HTR-8/SVneo (cell line): Measurements from ENCODE around the gene EXOC3L1.

Experiments
- DNase-seq: peaks from one replicate; pipeline ENCODE4 v3.0.0; 2011; ENCODE audit warnings: low spot score, mixed read lengths; ENCODE audit not compliant: insufficient read length
- FAIRE-seq: peaks from 2 replicates; lab custom pipeline; 2011; peaks lifted over from hg19 to GRCh38; lab: Jason Lieb, UNC

The EXOC3L1 gene

DNA sequence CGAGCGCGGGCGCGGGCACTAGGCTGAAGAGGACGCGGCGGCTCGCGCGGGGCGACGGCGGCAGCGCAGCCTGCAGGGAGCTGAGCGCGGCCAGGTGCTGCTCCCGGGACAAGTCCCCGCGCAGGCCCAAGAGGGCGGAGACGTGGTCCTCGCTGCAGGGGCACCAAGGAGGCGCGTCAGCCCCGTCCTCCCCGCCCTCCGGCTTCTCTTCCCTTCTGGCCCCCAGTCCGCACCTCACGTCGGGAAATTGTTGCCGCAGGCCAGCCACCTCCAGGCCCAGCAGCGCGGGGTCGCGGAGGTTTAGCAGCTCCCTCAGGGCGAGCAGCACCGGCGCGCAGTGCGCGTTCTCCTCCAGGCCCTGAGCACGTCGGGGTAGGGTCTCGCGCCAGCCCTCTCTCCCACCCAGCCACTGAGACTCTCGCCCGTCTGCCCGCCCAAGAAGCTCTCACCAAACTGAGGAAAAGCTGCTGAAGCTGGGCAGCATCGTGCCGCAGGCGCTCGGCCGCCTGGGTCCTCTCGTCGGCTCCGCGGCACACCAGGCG, 5.4 kb downstream of the EXOC3L1 start:
- DNase-seq (no peak), FAIRE-seq (no peak)

DNA sequence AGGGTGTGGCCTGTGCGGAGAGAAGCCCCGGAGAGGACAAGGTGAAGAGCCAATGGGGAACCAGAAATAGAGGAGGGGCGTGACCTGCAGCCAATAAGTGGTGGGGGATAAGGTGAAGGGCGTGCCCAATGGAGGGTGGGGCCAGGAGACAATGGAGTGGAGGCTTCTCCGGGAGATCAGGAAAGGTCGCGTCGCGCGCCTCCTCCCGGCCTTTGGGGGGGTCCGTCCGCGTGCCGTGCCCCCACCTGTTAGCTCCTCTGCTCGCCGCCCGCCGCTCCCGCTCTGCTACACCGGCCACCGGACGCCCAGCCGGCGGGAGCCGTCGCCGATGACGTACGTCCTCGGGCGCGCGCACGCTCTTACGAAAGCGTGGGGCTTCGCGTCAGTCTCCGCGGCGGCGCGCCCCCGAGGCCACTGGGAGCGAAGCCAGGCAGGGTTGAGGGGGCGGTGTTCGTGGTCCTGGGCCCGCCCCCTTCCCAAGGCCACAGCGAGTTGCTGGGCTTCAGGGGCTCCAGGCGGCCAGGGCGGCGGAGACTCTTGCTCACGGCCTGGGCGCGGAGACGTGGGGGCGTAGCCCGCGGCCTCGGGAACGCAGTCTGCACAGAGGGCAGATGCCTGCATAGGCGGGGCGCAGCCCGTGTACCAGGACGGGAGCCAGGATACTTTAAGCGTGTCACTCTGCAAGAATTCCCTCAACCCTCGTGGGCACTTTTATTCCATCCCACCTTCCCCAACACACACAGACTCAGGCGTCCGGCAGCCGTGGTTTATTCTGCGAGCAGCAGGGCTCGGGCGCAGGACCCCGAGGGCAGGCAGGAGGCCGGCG, 6.1 kb downstream of the EXOC3L1 start, which contains the start of gene MATCAP1:
Gene MATCAP1 (minus strand): TSS at position 337 of the 826 bp plus-strand sequence. CDS start 3,353 bp downstream, outside the sequence.
- DNase-seq (peak; percentile 99), FAIRE-seq (peak; percentile 99)

DNA sequence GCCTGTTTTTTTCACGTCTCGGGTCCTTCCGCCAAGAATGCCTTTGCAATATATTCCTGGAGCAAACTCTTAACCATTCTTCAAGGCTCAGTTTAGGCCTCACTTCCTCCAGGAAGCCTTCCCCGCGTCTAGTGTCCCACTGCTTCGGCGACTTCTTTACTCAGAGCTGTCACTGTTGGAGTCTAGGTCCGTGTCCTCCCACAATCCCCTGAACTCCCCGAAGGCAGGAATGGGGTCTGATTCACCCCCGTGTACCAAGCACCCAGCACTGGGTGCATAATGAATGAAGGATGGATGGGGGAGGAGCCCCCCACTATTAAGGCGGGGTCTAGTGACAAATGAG, 6.7 kb downstream of the EXOC3L1 start:
- FAIRE-seq (no peak), DNase-seq (no peak)

DNA sequence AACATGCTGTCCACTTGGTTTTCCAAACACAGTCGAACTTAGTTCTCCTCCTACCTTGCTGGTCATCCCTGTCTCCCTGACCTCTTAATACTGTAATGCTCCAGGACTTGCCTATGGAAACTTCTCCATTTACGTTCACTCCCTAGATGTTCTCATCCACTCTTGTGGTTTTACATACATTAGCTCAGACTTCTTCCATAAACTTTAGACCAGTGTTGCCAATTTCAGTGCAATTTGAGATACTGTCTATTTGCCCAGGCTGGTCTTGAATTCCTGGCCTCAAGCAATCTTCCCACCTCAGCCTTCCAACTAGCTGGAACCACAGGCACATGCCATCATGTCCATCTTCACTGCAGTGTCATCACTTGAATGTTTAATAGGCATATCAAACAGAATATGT, 7.6 kb downstream of the EXOC3L1 start:
- peak; percentile 26 for FAIRE-seq
- no peak for DNase-seq

DNA sequence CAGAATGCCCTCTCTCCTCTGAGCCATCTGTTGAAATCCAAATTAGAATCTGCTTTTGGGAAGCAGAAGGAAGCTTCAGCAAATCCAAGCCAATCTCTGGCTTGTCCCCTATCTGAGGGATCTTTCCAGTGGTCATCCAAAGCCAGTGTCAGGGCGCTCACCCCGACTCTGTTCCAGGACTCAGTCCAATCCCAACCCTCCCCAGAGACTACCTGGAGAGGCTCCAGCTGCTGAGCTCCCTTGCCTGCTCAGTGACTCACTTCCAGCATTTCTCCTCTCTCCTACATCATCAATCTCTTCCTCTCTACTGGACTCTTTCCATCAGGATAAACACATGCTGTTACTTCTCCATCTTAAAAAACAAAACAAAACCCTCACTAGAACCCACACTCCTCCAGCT, 8.6 kb downstream of the EXOC3L1 start:
- no peak for DNase-seq
- FAIRE-seq = no peak

DNA sequence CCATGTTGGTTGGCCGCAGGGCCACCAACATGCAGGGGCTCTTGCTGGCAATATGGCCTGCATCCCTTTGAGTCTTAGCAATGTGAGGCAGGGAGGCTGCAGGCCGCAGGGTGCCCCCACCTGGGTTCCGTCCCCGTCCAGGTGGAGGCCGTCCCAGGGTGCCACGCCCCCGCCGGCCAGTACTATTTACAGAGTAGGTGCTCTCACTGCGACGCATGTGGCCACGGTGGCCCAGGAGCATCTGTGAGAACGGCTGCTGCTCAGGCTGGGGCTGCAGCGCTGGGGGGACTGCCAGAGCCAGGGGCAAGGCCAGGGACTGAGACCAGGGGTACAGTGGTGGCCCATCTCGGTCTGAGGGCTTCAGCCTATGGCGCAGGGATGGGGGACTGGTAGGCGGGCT, 9.8 kb downstream of the EXOC3L1 start:
- no peak for DNase-seq
- FAIRE-seq = peak; percentile 28

DNA sequence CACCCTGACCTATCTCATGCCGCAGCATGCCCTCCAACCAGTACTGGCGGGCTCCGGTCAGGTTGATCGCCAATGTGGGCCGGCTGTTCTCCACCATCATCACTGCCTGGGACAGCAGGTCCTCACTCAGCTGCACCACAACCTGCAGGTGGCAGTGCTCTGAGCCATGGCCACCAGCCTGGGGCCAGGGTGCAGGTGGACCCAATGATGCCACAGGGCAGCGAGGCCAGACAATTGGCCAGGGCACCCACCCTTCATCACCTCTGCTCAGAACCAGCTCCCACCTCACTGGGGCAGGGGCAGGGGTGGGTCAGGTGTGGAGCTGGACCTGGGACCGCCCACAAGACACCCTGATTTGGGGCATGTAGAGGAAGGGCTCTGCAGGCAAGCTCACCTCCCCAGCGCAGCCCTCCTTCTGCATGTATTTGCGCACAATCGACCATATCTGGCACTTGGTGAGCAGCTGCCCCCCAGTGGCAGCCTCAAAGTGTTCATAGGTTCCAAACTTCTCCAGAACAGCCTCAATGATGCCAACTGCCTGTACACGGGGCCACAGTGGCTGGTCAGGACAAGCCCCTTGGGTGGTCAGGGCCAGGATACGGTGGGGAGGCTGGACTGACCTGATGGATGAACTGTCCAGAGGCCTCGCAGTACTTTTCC, 10.4 kb downstream of the EXOC3L1 start:
- FAIRE-seq (no peak), DNase-seq (no peak)

DNA sequence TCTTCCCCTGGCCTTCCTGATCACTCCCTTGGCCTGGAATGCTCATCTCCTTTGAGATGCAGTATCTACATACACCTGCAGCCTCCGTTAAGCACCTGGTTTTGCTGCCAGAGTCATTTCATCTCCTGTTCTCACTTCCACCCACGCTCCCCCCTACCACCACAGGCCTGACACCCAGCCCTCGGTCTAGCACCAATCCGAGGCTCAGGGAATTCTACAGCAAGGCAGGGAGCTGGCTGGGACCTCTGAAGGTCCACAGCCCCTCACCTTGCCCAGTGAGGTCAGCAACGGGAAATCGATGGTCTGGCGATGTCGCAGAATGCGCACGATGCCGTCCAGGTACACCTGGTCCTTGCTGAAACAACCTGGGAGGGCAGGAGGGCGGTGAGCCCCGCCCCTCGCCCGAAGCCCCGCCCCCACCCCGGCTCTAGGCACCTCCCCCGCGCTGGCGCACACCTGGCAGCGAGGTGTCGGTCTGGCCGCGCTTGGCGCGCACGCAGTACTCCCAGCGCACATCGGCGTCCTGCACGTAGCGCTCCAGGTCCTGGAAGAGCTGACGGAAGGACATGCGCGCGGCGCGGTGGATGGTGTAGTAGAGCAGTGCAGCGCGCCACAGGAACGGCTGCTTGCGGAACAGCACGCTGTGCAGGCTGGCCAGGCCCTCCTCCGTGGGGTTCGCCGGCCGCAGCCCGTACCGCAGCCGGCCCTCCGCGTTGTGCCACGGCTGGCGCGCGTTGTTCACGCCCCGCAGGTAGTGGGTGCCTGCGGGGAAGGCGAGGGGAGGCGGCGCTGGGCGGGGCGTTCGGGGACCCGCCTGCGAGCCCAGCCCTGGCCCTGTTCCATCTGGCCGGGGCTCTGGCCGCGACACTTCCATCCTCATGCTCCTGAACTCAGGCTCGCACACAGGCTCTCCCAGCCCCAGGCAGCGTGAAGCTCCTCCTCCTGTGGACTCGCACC, 11.9 kb downstream of the EXOC3L1 start:
- FAIRE-seq (peak; percentile 67), DNase-seq (no peak)

DNA sequence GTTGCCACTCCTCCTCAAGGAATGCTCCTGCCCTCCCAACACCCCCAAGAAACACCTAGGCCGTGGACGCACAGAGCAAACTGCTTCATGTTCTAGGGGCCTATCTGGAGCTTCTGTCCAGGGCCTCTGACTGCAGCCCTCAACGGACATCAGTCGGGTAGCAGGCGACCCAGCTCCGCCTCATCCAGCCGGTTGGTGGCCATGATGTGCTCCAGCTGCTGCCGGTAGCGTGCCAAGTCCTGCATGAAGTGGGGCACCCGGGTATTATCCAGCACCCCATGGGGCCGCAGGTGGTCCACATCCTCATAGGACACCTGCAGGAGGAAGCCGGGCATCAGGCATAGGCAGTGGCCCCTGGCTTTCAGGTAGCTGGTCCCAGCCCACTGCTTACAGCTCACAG, 13.3 kb downstream of the EXOC3L1 start:
- DNase-seq (no peak), FAIRE-seq (no peak)

DNA sequence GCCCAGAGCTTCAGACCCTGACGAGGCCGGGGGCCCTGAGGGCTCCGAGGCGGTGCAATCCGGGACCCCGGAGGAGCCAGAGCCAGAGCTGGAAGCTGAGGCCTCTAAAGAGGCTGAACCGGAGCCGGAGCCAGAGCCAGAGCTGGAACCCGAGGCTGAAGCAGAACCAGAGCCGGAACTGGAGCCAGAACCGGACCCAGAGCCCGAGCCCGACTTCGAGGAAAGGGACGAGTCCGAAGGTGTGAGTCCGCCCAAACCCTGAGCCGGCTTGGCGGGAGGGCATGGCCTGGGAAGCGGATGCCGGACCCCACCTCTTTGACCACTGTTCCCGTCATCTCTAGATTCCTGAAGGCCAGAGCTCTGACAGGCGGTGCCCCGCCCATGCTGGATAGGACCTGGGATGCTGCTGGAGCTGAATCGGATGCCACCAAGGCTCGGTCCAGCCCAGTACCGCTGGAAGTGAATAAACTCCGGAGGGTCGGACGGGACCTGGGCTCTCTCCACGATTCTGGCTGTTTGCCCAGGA, 15.2 kb downstream of the EXOC3L1 start:
- FAIRE-seq (no peak), DNase-seq (no peak)

DNA sequence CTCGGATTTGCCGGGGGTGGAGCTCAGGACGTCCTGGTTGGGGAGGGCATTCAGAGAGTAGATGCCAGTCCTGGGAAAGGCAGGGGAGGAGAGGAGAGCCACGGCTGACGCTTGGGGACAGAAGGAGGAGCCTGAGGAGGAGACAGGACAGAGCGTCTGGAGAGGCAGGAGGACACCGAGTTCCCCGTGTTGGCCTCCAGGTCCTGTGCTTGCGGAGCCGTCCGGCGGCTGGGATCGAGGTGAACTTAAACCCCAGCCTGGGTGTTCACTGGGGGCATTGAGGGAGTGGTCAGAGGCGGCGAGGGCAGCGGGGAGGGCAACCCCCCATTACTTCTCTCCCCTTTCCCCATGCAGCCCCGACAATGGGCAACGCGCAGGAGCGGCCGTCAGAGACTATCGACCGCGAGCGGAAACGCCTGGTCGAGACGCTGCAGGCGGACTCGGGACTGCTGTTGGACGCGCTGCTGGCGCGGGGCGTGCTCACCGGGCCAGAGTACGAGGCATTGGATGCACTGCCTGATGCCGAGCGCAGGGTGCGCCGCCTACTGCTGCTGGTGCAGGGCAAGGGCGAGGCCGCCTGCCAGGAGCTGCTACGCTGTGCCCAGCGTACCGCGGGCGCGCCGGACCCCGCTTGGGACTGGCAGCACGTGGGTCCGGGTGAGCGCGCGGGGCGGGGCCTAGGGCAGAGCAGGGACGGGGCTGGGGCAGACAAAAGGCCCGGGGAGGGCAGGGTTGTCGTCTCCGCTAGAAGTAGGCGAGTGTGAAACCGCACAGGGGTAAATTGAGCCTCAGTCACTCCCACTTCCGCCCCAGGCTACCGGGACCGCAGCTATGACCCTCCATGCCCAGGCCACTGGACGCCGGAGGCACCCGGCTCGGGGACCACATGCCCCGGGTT, 15.9 kb downstream of the EXOC3L1 start:
- DNase-seq (peak; percentile 73), FAIRE-seq (peak; percentile 96)

DNA sequence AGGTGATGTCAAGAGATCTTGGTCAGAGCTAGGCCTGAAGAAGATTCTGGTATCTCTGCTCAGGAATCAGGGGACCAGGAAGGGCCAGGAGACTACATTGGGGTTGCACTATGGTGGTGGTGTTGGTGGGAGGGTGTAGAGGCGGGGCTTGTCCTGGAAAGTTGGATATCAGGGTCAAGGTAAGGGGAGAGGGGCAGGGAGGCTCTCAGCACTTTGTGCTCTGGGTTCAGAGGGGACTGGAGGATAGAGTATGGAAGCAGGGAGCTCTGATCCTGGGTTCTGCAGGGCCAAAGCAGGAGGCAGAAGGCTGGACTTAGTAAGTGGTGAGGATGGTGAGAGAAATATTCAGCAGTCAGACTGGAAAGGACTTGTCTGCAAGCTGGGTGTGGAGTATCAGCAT, 16.6 kb downstream of the EXOC3L1 start:
- FAIRE-seq (no peak), DNase-seq (no peak)

DNA sequence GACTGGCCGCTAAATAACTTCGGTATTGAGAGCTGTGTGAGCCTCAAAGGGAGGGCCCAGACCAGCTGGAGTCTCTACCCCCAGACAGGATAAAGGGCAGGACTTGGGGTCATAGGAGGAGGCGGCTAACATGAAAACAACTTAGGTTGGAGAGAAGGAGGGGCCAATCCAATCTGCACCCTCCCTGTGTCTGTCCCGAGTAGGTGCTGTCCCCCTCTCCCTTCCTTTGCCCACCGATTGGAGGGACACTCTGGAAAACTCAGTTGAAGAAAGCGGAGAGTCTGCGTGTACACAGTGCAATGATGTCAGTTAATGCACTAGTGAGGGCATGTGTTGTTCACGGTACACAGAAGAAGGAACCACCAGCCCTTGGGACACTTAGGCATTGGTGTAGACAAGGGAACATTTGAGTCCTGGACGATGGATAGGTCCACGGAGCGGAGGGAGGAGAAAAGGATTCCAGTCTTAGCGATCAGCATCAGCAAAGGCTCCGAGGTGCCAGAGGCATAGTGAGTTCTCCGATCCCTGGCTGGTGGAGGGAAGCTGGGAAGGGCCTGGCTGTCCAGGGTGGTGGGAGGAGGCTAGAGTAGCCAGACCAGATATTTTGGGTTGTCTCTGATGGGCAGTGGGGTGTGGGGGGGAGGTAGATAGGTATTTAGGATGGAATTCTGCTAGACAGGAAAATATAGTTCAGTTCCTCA, 18.8 kb downstream of the EXOC3L1 start:
- DNase-seq (no peak), FAIRE-seq (no peak)

DNA sequence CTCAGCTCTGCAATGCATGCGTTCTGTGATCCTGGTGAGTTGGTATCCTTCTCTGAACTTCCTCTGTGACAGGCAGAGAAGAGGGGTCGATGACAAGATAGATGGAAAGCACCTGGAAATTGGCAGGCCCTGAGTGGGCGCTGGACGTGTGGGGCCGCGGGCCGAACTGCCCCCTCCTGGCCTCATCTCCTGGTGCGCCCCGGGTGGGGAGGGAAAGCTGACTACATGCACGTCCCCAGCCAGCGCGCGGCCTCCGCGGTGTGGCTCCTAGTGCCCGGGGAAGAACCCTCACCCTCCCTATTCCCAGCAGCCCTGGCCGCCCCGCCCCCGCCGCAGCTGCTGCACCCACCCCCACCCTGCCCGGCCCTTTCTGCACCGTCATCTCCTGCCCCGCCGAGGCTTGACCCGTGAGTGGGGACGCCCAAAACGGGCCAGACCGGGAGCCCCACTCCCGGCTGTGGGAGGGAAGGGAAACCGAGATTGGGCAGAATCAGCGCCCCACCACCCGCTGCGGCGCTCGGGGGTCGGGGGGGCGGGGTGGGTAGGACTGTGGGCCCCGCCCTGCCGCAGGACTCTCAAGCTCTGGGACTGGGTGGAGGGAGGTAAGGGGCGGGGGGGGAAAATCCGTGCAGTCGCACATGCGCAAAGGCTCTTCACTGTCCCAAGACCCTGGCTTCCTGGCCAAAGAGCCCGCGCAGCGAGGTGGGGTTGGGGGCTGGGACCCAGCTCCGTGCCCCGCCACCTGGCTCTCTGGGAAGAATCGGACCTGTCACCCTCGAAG, 19.6 kb downstream of the EXOC3L1 start, which contains the start of gene NOL3:
Gene NOL3 (plus strand): TSS at position 371 of the 781 bp plus-strand sequence.
- FAIRE-seq (peak; percentile 48), DNase-seq (peak; percentile 91)

DNA sequence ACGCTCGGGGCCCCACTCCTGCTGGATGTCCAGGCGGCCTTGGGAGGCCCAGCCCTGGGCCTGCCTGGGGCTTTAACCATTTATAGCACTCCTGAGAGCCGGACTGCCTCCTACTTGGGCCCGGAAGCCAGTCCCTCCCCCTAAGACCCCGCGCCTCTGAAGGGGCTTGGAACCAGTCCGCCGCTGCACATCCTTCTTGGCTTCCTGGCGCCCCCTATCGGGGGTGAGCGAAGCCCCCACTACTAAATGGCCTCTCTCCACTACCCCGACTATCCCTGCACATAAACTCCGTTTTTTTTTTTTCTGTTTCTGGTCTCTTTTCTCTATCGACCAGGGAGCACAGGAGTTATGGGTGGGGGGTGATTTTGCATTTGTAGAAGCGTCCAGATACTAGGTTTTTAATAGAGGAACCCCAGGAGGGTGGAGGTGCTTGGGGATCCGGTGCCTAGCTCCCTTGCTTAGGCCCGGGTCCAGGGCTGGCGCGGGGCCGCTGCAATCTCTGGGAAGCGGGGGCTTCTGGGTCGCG, 20.2 kb downstream of the EXOC3L1 start:
- DNase-seq (no peak), FAIRE-seq (no peak)

DNA sequence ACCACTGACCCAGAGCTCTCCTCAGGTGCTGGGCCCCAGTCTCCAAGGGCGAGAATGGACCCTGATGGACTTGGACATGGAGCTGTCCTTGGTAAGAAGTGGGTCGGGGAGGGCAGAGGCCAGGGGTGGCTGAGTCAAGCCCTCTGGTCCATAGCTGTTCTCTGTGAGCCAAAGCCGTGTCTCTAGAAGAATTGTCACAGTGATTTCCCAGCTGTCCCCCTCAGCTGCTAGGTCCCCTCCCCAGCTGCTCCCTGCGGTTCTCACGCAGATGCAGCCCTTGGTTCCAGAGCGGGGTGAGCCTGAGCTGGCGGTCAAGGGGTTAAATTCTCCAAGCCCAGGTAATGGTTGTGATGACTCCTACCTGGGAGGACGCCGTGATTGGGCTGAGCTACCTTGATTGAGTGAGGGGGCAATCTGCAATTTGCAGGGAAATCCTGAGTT, 20.9 kb downstream of the EXOC3L1 start:
- FAIRE-seq = no peak

DNA sequence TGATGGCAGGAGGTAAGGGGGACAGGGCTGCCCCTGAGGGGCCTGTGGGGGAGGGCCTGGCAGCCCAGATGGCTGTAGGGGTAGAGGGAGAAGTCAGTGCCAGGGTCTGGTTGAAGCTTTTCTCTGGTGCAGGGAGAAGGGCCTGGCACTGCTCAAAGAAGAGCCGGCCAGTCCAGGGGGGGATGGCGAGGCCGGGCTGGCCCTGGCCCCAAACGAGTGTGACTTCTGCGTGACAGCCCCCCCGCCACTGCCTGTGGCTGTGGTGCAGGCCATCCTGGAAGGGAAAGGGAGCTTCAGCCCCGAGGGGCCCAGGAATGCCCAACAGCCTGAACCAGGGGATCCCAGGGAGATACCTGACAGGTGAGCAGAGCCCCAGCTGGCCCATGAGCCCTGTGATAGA, 22.3 kb downstream of the EXOC3L1 start:
- no peak for DNase-seq
- no peak for FAIRE-seq

More for the DNA sequence above, 20.9 kb downstream of the EXOC3L1 start:
- no peak for DNase-seq
